ENCODE data around the gene PTPRK.
"Not testable (repeated sequence)": the region's sequence is repeated elsewhere in the genome, so short reads cannot be mapped to it uniquely, and the experiment has no call there.

Gene PTPRK

DNA sequence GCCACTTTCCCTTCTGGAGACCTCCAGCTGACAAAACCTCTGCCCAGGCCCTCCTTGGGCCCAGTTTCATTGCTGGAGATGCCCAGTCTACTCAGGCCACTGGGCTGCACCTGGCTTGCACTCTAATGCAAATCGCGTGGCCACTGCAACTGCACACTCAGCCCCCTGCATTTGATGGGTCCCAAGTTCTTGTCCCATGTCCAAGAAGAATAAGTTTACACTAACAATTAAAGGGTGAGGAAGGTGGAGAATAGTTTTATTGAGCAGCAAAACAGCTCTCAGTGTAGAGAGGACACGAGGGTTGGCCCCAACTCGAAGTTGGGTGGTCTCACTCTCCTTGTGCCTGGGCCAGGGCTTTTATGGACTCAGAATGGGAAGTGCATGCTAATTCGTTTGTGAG, 587.7 kb downstream of the PTPRK start:
- H2AK5ac ChIP-seq (ENCODE audit: low read length), result no peak overlapping the region
- H3K79me2 ChIP-seq (ENCODE audit: control insufficient read depth, insufficient read depth, low read length, poor library complexity), result no peaks in the 10 kb centered on the region
- no peaks in the 10 kb centered on the region for H3K4me1 ChIP-seq (ENCODE audit: control insufficient read depth in 1 of 2, insufficient read depth in 2 of 2, low read length in 2 of 2)
- no peak overlapping the region for H3K4me2 ChIP-seq (ENCODE audit: low read length)
- no peak overlapping the region for H3K9ac ChIP-seq (ENCODE audit: low read length)
- no peak overlapping the region for H3K27ac ChIP-seq (ENCODE audit: low read depth, low read length)
- H3K4me3 ChIP-seq (ENCODE audit: low read depth, low read length), result no peak overlapping the region
- H3K4ac ChIP-seq (ENCODE audit: low read depth, low read length), result no peak overlapping the region
- H3K23ac ChIP-seq (ENCODE audit: low read length), result no peak overlapping the region
- no peak overlapping the region for H3K14ac ChIP-seq (ENCODE audit: low read length)
- H3K9me3 ChIP-seq (ENCODE audit: insufficient read depth, low read depth, low read length), result peaks cover 4% of the 10 kb centered on the region
- H2AFZ ChIP-seq (ENCODE audit: insufficient read depth, low read length, poor library complexity), result no peak overlapping the region
- no peak overlapping the region for H4K91ac ChIP-seq (ENCODE audit: low read depth, low read length)
- DNase-seq, result no peak
- WGBS (ENCODE audit: extremely low coverage, insufficient coverage, insufficient read length), result no CpG with 5 or more reads among the region's 5 CpGs
- no peak overlapping the region for H4K8ac ChIP-seq (ENCODE audit: low read depth, low read length)
- H2BK12ac ChIP-seq (ENCODE audit: low read length), result no peak overlapping the region
- H4K12ac ChIP-seq (ENCODE audit: low read depth, low read length), result no peak overlapping the region
- H2BK120ac ChIP-seq (ENCODE audit: insufficient read depth, low read length, poor library complexity), result no peak overlapping the region
- H2BK5ac ChIP-seq (ENCODE audit: low read depth, low read length, poor library complexity), result no peak overlapping the region
- no peaks in the 10 kb centered on the region for H3K27me3 ChIP-seq (ENCODE audit: insufficient read depth, low read length)
- no peak overlapping the region for H3K18ac ChIP-seq (ENCODE audit: low read length)
- H3K36me3 ChIP-seq (ENCODE audit: control insufficient read depth in 1 of 2, insufficient read depth in 2 of 2, low read length in 2 of 2), result no peaks in the 10 kb centered on the region
- no peaks in the 10 kb centered on the region for H3K79me1 ChIP-seq (ENCODE audit: low read length)

DNA sequence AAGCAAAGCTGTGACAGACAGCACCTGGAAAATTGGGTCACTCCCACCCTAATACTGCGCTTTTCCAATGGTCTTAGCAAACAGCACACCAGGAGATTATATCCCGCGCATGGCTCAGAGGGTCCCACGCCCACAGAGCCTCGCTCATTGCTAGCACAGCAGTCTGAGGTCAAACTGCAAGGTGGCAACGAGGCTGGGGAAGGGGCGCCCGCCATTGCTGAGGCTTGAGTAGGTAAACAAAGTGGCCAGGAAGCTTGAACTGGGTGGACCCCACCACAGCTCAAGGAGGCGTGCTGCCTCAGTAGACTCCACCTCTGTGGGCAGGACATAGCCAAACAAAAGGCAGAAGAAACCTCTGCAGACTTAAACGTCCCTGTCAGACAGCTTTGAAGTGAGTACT, 594.0 kb downstream of the PTPRK start:
- H3K79me2 ChIP-seq (ENCODE audit: control insufficient read depth, insufficient read depth, low read length, poor library complexity); H2BK12ac ChIP-seq (ENCODE audit: low read length); H4K12ac ChIP-seq (ENCODE audit: low read depth, low read length); H3K4me3 ChIP-seq (ENCODE audit: low read depth, low read length); H2AFZ ChIP-seq (ENCODE audit: insufficient read depth, low read length, poor library complexity); H4K91ac ChIP-seq (ENCODE audit: low read depth, low read length); H3K79me1 ChIP-seq (ENCODE audit: low read length); H3K4me2 ChIP-seq (ENCODE audit: low read length); H2BK120ac ChIP-seq (ENCODE audit: insufficient read depth, low read length, poor library complexity); H3K23ac ChIP-seq (ENCODE audit: low read length); DNase-seq; H3K27ac ChIP-seq (ENCODE audit: low read depth, low read length); H4K8ac ChIP-seq (ENCODE audit: low read depth, low read length); H3K18ac ChIP-seq (ENCODE audit: low read length); H3K9me3 ChIP-seq (ENCODE audit: insufficient read depth, low read depth, low read length); H3K4ac ChIP-seq (ENCODE audit: low read depth, low read length); H3K4me1 ChIP-seq (ENCODE audit: control insufficient read depth in 1 of 2, insufficient read depth in 2 of 2, low read length in 2 of 2); H2BK5ac ChIP-seq (ENCODE audit: low read depth, low read length, poor library complexity); H3K14ac ChIP-seq (ENCODE audit: low read length); H3K27me3 ChIP-seq (ENCODE audit: insufficient read depth, low read length); H3K9ac ChIP-seq (ENCODE audit: low read length); H2AK5ac ChIP-seq (ENCODE audit: low read length); H3K36me3 ChIP-seq (ENCODE audit: control insufficient read depth in 1 of 2, insufficient read depth in 2 of 2, low read length in 2 of 2): not testable (repeated sequence)
- no CpG with 5 or more reads among the region's 10 CpGs for WGBS (ENCODE audit: extremely low coverage, insufficient coverage, insufficient read length)

DNA sequence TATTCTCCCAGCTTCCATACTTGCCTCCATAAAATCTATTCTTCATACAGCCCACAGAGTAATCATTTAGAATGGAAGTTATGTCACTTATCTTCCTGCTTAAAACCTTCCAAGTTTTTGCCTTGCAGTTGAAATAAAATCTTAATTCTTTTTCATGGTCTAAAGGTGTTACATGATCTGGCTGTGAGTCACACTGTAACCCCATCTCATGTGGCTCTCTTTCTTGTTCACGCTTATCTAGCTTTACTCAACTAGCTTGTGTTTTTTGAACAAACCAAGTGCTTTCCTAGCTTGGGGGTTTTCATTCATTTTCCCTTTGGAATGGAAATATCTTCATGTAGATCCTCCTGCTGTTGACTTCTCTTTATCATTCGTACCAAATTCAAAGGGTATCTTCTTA, 596.0 kb downstream of the PTPRK start:
- Histone ChIP-seq H3K18ac (ENCODE audit: low read length) (no peak overlapping the region), H4K91ac (ENCODE audit: low read depth, low read length) (no peak overlapping the region), H3K4me2 (ENCODE audit: low read length) (no peak overlapping the region), H3K9me3 (ENCODE audit: insufficient read depth, low read depth, low read length) (no peaks in the 10 kb centered on the region), H2AK5ac (ENCODE audit: low read length) (no peak overlapping the region), H3K79me2 (ENCODE audit: control insufficient read depth, insufficient read depth, low read length, poor library complexity) (no peaks in the 10 kb centered on the region), H2BK5ac (ENCODE audit: low read depth, low read length, poor library complexity) (no peak overlapping the region), H4K12ac (ENCODE audit: low read depth, low read length) (no peak overlapping the region), H3K23ac (ENCODE audit: low read length) (no peak overlapping the region), H3K4ac (ENCODE audit: low read depth, low read length) (no peak overlapping the region), H2AFZ (ENCODE audit: insufficient read depth, low read length, poor library complexity) (no peak overlapping the region), H3K27ac (ENCODE audit: low read depth, low read length) (no peak overlapping the region), H2BK12ac (ENCODE audit: low read length) (no peak overlapping the region), H3K79me1 (ENCODE audit: low read length) (no peaks in the 10 kb centered on the region), H3K36me3 (ENCODE audit: control insufficient read depth in 1 of 2, insufficient read depth in 2 of 2, low read length in 2 of 2) (no peaks in the 10 kb centered on the region), H4K8ac (ENCODE audit: low read depth, low read length) (no peak overlapping the region), H3K27me3 (ENCODE audit: insufficient read depth, low read length) (no peaks in the 10 kb centered on the region), H3K4me1 (ENCODE audit: control insufficient read depth in 1 of 2, insufficient read depth in 2 of 2, low read length in 2 of 2) (no peaks in the 10 kb centered on the region), H2BK120ac (ENCODE audit: insufficient read depth, low read length, poor library complexity) (no peak overlapping the region), H3K9ac (ENCODE audit: low read length) (no peak overlapping the region), H3K14ac (ENCODE audit: low read length) (no peak overlapping the region), H3K4me3 (ENCODE audit: low read depth, low read length) (no peak overlapping the region)
- no CpG with 5 or more reads among the region's 2 CpGs for WGBS (ENCODE audit: extremely low coverage, insufficient coverage, insufficient read length)
- DNase-seq, result no peak

DNA sequence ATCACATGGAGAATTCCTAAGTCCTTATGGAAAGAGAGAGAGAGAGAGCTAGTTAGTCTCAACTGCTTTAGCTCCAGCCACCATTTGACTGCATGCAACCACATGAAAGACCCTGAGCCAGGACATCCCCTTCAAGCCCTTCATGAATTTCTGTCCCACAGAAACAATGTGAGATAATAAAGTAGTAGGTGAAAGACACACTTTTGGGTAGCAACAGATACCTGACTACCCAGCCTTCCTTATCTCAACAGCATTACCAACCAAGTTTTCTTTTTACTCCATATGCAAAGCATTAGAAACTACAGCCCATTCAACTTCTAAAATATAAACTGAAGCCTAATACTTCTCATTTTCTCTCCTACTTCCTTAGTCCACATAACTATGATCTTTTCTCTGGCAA, 596.4 kb downstream of the PTPRK start:
- H4K12ac ChIP-seq (ENCODE audit: low read depth, low read length), result no peak overlapping the region
- H3K79me1 ChIP-seq (ENCODE audit: low read length), result no peaks in the 10 kb centered on the region
- no peak overlapping the region for H2BK5ac ChIP-seq (ENCODE audit: low read depth, low read length, poor library complexity)
- H3K14ac ChIP-seq (ENCODE audit: low read length), result no peak overlapping the region
- H3K4ac ChIP-seq (ENCODE audit: low read depth, low read length), result no peak overlapping the region
- H3K9ac ChIP-seq (ENCODE audit: low read length), result no peak overlapping the region
- no peaks in the 10 kb centered on the region for H3K4me1 ChIP-seq (ENCODE audit: control insufficient read depth in 1 of 2, insufficient read depth in 2 of 2, low read length in 2 of 2)
- H3K23ac ChIP-seq (ENCODE audit: low read length), result no peak overlapping the region
- no peak overlapping the region for H2AFZ ChIP-seq (ENCODE audit: insufficient read depth, low read length, poor library complexity)
- no peak overlapping the region for H3K18ac ChIP-seq (ENCODE audit: low read length)
- H3K27me3 ChIP-seq (ENCODE audit: insufficient read depth, low read length), result no peaks in the 10 kb centered on the region
- H3K79me2 ChIP-seq (ENCODE audit: control insufficient read depth, insufficient read depth, low read length, poor library complexity), result no peaks in the 10 kb centered on the region
- no peak overlapping the region for H2AK5ac ChIP-seq (ENCODE audit: low read length)
- no peak overlapping the region for H3K4me3 ChIP-seq (ENCODE audit: low read depth, low read length)
- no peak overlapping the region for H4K8ac ChIP-seq (ENCODE audit: low read depth, low read length)
- no peak overlapping the region for H2BK120ac ChIP-seq (ENCODE audit: insufficient read depth, low read length, poor library complexity)
- no peaks in the 10 kb centered on the region for H3K36me3 ChIP-seq (ENCODE audit: control insufficient read depth in 1 of 2, insufficient read depth in 2 of 2, low read length in 2 of 2)
- no peak overlapping the region for H3K27ac ChIP-seq (ENCODE audit: low read depth, low read length)
- no peak overlapping the region for H2BK12ac ChIP-seq (ENCODE audit: low read length)
- H3K4me2 ChIP-seq (ENCODE audit: low read length), result no peak overlapping the region
- no peaks in the 10 kb centered on the region for H3K9me3 ChIP-seq (ENCODE audit: insufficient read depth, low read depth, low read length)
- DNase-seq, result no peak
- H4K91ac ChIP-seq (ENCODE audit: low read depth, low read length), result no peak overlapping the region

DNA sequence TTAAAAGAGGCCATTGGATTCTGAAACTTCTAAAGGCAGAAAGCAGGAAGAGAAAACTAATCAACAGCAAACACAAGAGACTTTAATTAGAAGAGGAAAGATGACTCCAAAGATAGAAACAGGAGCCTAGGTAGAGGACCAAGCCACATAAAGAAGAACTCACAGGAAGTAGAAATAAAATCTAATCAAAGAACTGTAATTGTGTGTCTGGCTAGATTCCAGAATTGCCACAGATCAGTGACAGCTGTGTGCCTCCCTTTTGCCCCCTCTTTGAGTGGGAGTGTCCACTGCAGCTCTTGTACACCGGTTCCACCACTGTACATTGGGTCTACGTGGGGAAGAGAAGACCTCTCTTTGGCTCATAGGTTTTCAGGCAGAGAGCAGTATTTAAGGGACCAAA, 597.3 kb downstream of the PTPRK start:
- Histone ChIP-seq H3K36me3 (ENCODE audit: control insufficient read depth in 1 of 2, insufficient read depth in 2 of 2, low read length in 2 of 2) (no peaks in the 10 kb centered on the region), H2AFZ (ENCODE audit: insufficient read depth, low read length, poor library complexity) (no peak overlapping the region), H3K4me2 (ENCODE audit: low read length) (no peak overlapping the region), H2AK5ac (ENCODE audit: low read length) (no peak overlapping the region), H3K14ac (ENCODE audit: low read length) (no peak overlapping the region), H4K8ac (ENCODE audit: low read depth, low read length) (no peak overlapping the region), H3K27ac (ENCODE audit: low read depth, low read length) (no peak overlapping the region), H3K23ac (ENCODE audit: low read length) (no peak overlapping the region), H4K12ac (ENCODE audit: low read depth, low read length) (no peak overlapping the region), H4K91ac (ENCODE audit: low read depth, low read length) (no peak overlapping the region), H3K79me1 (ENCODE audit: low read length) (no peaks in the 10 kb centered on the region), H3K27me3 (ENCODE audit: insufficient read depth, low read length) (no peaks in the 10 kb centered on the region), H3K4ac (ENCODE audit: low read depth, low read length) (no peak overlapping the region), H3K4me1 (ENCODE audit: control insufficient read depth in 1 of 2, insufficient read depth in 2 of 2, low read length in 2 of 2) (no peaks in the 10 kb centered on the region), H3K4me3 (ENCODE audit: low read depth, low read length) (no peak overlapping the region), H2BK120ac (ENCODE audit: insufficient read depth, low read length, poor library complexity) (no peak overlapping the region), H3K9ac (ENCODE audit: low read length) (no peak overlapping the region), H3K79me2 (ENCODE audit: control insufficient read depth, insufficient read depth, low read length, poor library complexity) (no peaks in the 10 kb centered on the region), H2BK12ac (ENCODE audit: low read length) (no peak overlapping the region), H3K18ac (ENCODE audit: low read length) (no peak overlapping the region), H2BK5ac (ENCODE audit: low read depth, low read length, poor library complexity) (no peak overlapping the region), H3K9me3 (ENCODE audit: insufficient read depth, low read depth, low read length) (no peaks in the 10 kb centered on the region)
- no peak for DNase-seq
- WGBS (ENCODE audit: extremely low coverage, insufficient coverage, insufficient read length), result no CpG with 5 or more reads among the region's 2 CpGs
